HL-60 (cell line): ENCODE data around the gene FAM89B.

ENCODE experiments used
- DNase-seq, 2 experiments: peaks; one replicate each; pipeline ENCODE4 v3.0.0-alpha.2; 2010 to 2020; ENCODE audit warnings: low read depth in 1 of 2, low spot score in 1 of 2
- H3K27ac ChIP-seq: fragments of 250-450 bp; sonication (Bioruptor Pico); replicated peaks from 2 replicates; pipeline ENCODE4 v1.5.1; 2020; ENCODE audit warnings: mild to moderate bottlenecking, moderate library complexity
- H3K27me3 ChIP-seq: fragments of 250-450 bp; sonication (Bioruptor Pico); 2 replicates; pipeline ENCODE4 v1.5.1; 2021; ENCODE audit warnings: mild to moderate bottlenecking, moderate library complexity; ENCODE audit not compliant: insufficient read depth, poor library complexity, severe bottlenecking
- H3K4me3 ChIP-seq: replicated peaks from 2 replicates; pipeline ENCODE4 v1.5.1; 2011; ENCODE audit warnings: mild to moderate bottlenecking, control low read depth, low read length; ENCODE audit not compliant: insufficient read depth
- GABPA ChIP-seq: IDR thresholded peaks from 2 replicates; pipeline ENCODE4 v1.6.1; 2012; ENCODE audit warnings: low read depth
- POLR2AphosphoS5 ChIP-seq: IDR thresholded peaks from 2 replicates; pipeline ENCODE4 v1.6.1; 2012; ENCODE audit warnings: low read depth
- SPI1 ChIP-seq: IDR thresholded peaks from 2 replicates; pipeline ENCODE4 v1.6.1; 2012; ENCODE audit warnings: low read depth, mild to moderate bottlenecking, borderline replicate concordance
- TF ChIP-seq, protein P1 (sequence below): IDR thresholded peaks from 2 replicates; pipeline ENCODE4 v1.6.1; 2012; ENCODE audit warnings: low read depth; ENCODE audit not compliant: insufficient replicate concordance
- TF ChIP-seq, protein P2 (sequence below): IDR thresholded peaks from one replicate; pipeline ENCODE4 v1.5.1; 2011; ENCODE audit warnings: low read length, control low read depth, inconsistent platforms; ENCODE audit not compliant: insufficient read depth

FAM89B gene

DNA sequence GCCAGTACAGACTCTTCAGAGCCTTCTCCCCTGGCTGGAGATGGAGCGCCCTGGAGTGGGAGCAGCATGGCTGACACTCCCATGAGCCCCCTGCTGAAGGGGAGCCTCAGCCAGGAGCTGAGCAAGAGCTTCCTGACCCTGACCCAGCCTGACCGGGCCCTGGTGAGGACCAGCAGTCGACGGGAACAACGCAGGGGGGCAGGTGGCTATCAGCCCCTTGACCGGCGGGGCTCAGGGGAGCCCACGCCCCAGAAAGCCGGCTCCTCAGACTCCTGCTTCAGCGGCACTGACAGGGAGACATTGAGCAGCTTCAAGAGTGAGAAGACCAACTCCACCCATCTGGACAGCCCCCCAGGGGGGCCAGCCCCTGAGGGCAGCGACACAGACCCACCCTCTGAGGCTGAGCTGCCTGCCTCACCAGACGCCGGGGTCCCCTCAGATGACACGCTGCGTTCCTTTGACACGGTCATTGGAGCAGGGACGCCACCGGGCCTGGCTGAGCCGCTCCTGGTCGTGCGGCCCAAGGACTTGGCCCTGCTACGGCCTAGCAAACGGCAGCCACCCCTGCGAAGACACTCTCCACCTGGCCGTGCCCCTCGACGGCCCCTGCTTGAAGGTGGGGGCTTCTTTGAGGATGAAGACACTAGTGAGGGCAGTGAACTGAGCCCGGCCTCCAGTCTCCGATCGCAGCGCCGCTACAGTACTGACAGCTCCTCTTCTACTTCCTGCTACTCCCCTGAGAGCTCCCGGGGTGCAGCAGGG lies 45.8 kb downstream of the FAM89B start:
- Histone ChIP-seq H3K27ac (no peak overlapping the region), H3K4me3 (no peak overlapping the region), H3K27me3 (no peaks in the 10 kb centered on the region)
- no peak for DNase-seq
- no peak for TF ChIP-seq GABPA
- TF ChIP-seq SPI1 = no peak
- TF ChIP-seq POLR2AphosphoS5 = no peak
- TF ChIP-seq, protein P1, sequence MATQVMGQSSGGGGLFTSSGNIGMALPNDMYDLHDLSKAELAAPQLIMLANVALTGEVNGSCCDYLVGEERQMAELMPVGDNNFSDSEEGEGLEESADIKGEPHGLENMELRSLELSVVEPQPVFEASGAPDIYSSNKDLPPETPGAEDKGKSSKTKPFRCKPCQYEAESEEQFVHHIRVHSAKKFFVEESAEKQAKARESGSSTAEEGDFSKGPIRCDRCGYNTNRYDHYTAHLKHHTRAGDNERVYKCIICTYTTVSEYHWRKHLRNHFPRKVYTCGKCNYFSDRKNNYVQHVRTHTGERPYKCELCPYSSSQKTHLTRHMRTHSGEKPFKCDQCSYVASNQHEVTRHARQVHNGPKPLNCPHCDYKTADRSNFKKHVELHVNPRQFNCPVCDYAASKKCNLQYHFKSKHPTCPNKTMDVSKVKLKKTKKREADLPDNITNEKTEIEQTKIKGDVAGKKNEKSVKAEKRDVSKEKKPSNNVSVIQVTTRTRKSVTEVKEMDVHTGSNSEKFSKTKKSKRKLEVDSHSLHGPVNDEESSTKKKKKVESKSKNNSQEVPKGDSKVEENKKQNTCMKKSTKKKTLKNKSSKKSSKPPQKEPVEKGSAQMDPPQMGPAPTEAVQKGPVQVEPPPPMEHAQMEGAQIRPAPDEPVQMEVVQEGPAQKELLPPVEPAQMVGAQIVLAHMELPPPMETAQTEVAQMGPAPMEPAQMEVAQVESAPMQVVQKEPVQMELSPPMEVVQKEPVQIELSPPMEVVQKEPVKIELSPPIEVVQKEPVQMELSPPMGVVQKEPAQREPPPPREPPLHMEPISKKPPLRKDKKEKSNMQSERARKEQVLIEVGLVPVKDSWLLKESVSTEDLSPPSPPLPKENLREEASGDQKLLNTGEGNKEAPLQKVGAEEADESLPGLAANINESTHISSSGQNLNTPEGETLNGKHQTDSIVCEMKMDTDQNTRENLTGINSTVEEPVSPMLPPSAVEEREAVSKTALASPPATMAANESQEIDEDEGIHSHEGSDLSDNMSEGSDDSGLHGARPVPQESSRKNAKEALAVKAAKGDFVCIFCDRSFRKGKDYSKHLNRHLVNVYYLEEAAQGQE = no peak
- TF ChIP-seq, protein P2, sequence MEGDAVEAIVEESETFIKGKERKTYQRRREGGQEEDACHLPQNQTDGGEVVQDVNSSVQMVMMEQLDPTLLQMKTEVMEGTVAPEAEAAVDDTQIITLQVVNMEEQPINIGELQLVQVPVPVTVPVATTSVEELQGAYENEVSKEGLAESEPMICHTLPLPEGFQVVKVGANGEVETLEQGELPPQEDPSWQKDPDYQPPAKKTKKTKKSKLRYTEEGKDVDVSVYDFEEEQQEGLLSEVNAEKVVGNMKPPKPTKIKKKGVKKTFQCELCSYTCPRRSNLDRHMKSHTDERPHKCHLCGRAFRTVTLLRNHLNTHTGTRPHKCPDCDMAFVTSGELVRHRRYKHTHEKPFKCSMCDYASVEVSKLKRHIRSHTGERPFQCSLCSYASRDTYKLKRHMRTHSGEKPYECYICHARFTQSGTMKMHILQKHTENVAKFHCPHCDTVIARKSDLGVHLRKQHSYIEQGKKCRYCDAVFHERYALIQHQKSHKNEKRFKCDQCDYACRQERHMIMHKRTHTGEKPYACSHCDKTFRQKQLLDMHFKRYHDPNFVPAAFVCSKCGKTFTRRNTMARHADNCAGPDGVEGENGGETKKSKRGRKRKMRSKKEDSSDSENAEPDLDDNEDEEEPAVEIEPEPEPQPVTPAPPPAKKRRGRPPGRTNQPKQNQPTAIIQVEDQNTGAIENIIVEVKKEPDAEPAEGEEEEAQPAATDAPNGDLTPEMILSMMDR = no peak

DNA sequence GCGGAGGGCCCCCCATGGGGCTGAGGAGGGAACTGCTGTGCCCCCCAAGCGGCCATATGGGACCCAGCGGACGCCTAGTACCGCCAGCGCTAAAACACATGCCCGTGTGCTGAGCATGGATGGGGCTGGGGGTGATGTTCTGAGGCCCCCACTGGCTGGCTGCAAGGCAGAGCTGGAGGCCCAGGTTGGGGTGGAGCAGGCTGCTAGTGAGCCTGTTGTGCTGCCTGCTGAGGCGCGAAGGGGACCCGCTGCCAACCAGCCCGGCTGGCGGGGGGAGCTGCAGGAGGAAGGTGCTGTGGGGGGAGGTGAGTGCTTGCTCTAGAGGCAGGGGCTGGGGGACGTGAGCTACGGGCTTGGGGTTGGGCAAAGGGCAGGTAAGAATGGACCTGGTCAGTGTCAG lies 46.4 kb downstream of the FAM89B start:
- Histone ChIP-seq H3K4me3 (no peak overlapping the region), H3K27ac (no peak overlapping the region), H3K27me3 (no peaks in the 10 kb centered on the region)
- TF ChIP-seq GABPA (no peak), SPI1 (no peak), POLR2AphosphoS5 (no peak)
- TF ChIP-seq, protein P2 = no peak
- TF ChIP-seq, protein P1 = no peak
- DNase-seq = no peak

DNA sequence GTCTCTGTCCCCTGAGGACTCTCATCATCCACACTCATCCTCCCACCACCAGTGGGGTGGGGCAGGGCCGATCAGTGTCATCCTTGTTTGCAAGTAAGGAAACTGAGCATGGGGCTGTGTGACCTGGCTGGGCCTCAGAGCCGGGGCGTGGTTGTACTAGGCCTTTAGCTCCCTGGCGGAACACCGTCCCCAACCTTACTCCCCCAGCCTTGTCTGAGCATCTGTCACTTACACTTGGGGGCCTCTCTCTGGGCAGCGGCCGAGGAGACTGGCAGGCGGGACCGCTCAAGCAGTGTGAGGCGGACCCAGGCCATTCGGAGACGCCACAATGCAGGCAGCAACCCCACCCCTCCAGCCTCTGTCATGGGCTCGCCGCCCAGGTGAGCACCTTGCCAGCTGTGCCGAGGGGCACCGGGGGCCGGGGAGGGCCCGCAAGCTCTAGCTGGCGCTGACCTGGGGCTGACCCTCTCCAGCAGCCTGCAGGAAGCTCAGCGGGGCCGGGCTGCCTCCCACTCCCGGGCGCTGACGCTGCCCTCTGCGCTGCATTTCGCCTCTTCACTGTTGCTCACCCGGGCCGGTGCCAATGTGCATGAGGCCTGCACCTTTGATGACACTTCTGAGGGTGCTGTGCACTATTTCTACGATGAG lies 47.1 kb downstream of the FAM89B start:
- Histone ChIP-seq H3K27me3 (no peaks in the 10 kb centered on the region), H3K27ac (no peak overlapping the region), H3K4me3 (no peak overlapping the region)
- DNase-seq = no peak
- TF ChIP-seq GABPA (no peak), POLR2AphosphoS5 (no peak), SPI1 (no peak)
- TF ChIP-seq, protein P2 = no peak
- TF ChIP-seq, protein P1 = no peak
